Kidney (tissue), 14 donors: ENCODE measurements around the gene NOTUM. TPM values are rescaled to one million over a fixed set of nuclear protein-coding genes. Genes with fewer than 3 reads are reported as not detected.

Experiments used
- DNase-seq, 5 donors: peaks; one replicate each; pipeline ENCODE4 v3.0.0-alpha.2; 2013 to 2020
- FAIRE-seq: peaks from 2 replicates; lab custom pipeline; 2012; peaks lifted over from hg19 to GRCh38; lab: Jason Lieb, UNC
- H3K27ac ChIP-seq, 2 donors: one replicate each; pipeline ENCODE4 v1.7.0; 2013; ENCODE audit warnings: low read depth in 2 of 2, low read length in 2 of 2, inconsistent platforms in 1 of 2
- H3K27me3 ChIP-seq: one replicate; pipeline ENCODE4 v1.7.1; 2013; ENCODE audit warnings: low read length, inconsistent platforms; ENCODE audit not compliant: control insufficient read depth, insufficient read depth
- H3K36me3 ChIP-seq, 3 donors: one replicate each; pipeline versions ENCODE4 v1.7.0 to v1.7.1; 2013; ENCODE audit warnings: low read length in 3 of 3, control low read depth in 1 of 3, inconsistent platforms in 1 of 3; ENCODE audit not compliant: insufficient read depth in 3 of 3, control insufficient read depth in 2 of 3
- H3K4me1 ChIP-seq, 3 donors: one replicate each; pipeline versions ENCODE4 v1.7.0 to v1.7.1; 2013; ENCODE audit warnings: low read length in 3 of 3, inconsistent platforms in 1 of 3, low read depth in 1 of 3; ENCODE audit not compliant: control insufficient read depth in 2 of 3, insufficient read depth in 2 of 3
- H3K4me3 ChIP-seq, 3 donors: one replicate each; pipeline versions ENCODE4 v1.7.0 to v1.8.1; 2013; ENCODE audit warnings: low read length in 3 of 3, control low read depth in 1 of 3, inconsistent platforms in 1 of 3
- H3K9ac ChIP-seq, 3 donors: one replicate each; pipeline versions ENCODE4 v1.7.0 to v1.7.1; 2013; ENCODE audit warnings: low read length in 3 of 3, control low read depth in 1 of 3, inconsistent platforms in 1 of 3
- H3K9me3 ChIP-seq, 3 donors: one replicate each; pipeline versions ENCODE4 v1.7.0 to v1.7.1; 2013; ENCODE audit warnings: low read length in 3 of 3, control low read depth in 1 of 3, inconsistent platforms in 1 of 3; ENCODE audit not compliant: control insufficient read depth in 2 of 3, insufficient read depth in 1 of 3
- CTCF ChIP-seq: IDR thresholded peaks from 3 replicates; pipeline ENCODE4 v1.5.1; 2012; ENCODE audit warnings: mild to moderate bottlenecking, moderate library complexity, borderline replicate concordance; ENCODE audit not compliant: insufficient read depth; ENCODE audit errors: extremely low read depth
- intact Hi-C: fragments of 100-400 bp; cut with DNase I; formaldehyde crosslinking; loops from one replicate; pipeline ENCODE4 v1.11.1; 2022
- polyA plus RNA-seq: library from polyadenylated mRNA; stranded (reverse); fragments of 350-450 nt; fragmentation: Illumina TruSeq; extraction: RNeasy Lipid Tissue Mini Kit (QIAGEN cat#74804); gene quantifications from one replicate; pipeline ENCODE4 v1.2.3, GENCODE V29; 2014; ENCODE audit warnings: low read depth, low replicate concordance; ENCODE audit not compliant: insufficient read depth
- total RNA-seq: library from RNA; stranded (reverse); fragmentation: NEBNext Ultra II Directional; extraction: Animal tissue kit (Norgen Biotek cat#: 25700); gene quantifications from one replicate; pipeline ENCODE4 v1.2.1, GENCODE V29; 2021
- donor health status: control.
- donor health status: control.
- donor health status: control.
- donor health status: control.
- donor health status: control.
- donor health status: DM: yes; HTN: yes; CAD: no.
- donor health status: Normal renal cell carcinoma (clear cell type).

NOTUM gene
- total and polyA plus RNA-seq, 2 donors from 2014 or later = not detected

DNA sequence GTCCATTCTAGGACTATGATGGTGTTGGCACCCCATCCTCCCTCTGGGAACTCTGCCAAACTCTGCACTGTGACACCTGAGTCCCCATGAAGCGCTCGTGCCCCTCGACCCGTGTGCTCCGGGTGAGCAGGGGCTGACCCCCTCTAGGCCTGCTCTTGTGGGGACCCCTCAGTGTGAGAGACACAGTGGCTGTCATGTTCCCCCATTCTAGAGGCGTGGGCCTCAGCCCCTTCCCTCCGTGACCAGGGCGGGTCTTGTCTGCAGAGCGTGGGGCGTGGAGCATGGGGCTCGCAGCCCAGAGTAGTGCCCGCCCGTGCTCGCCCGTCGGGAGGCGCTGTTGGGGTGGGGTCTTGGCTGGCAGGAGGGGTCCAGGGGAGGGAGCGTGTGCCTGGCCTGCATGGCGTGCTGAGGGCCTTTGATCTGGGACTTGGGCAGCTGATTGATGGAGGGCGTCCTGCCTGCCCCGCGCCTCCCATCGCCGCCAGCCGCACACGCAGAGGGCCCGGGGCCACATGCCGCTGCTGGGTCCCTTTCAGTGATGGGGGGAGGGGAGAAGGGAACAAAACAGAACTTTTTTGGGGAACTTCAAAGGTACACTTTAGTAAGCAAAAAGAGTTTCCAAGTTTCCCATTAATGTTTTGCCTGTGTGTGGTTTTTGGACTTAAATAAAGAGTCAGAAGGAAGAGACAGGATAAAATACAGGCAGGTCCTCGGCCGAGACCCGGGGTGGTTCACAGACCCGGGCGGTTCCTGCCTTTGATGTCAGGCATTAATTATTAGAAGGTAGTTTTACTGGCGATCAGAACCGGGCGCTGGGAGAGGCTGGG lies 39.2 kb upstream of the NOTUM start:
- DNase-seq (peak in 3 of 5 donors; percentile 51 to 71 (median 54)), FAIRE-seq (no peak)
- intact Hi-C loops = no loop called here
- peaks cover 0 to 9% (median 0%) of the 10 kb centered on the region in 3 donors for H3K4me1 ChIP-seq
- no peaks in the 10 kb centered on the region for H3K9me3 ChIP-seq
- H3K27me3 ChIP-seq = no peaks in the 10 kb centered on the region
- H3K36me3 ChIP-seq = no peaks in the 10 kb centered on the region
- no peak overlapping the region for H3K27ac ChIP-seq
- no peak overlapping the region for H3K4me3 ChIP-seq
- TF ChIP-seq CTCF = no peak
- H3K9ac ChIP-seq = no peak overlapping the region

DNA sequence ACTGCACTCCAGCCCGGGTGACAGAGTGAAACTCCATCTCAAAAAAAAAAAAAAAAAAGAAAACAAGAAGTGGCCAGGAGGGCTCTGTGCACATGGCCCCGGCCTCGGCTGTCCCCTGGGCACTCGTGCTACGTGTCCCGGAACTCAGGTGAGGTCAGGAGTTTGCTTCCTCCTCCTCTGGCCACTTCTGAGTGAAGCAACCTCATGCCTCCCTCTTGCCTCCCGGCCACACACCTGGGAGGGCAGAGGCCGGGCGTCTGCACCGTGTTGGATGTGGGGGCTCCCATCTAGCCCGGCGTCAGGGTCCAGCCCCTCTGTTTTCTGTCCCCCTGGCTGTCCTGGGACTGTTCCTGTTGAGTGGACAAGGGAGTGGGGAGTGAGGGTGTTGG lies 38.6 kb upstream of the NOTUM start:
- peak in 2 of 5 donors; percentile 59 to 64 for DNase-seq
- Histone ChIP-seq H3K9me3 (no peaks in the 10 kb centered on the region), H3K27me3 (no peaks in the 10 kb centered on the region), H3K9ac (no peak overlapping the region), H3K4me1 (peaks cover 0 to 9% (median 0%) of the 10 kb centered on the region in 3 donors), H3K27ac (no peak overlapping the region), H3K36me3 (no peaks in the 10 kb centered on the region), H3K4me3 (no peak overlapping the region)
- no peak for FAIRE-seq
- TF ChIP-seq CTCF = no peak
- intact Hi-C loops = no loop called here

GRCh38 chr17:81998691-81999438 lies 37.9 kb upstream of the NOTUM start:
- H3K4me3 ChIP-seq = no peak overlapping the region
- peaks cover 0 to 9% (median 0%) of the 10 kb centered on the region in 3 donors for H3K4me1 ChIP-seq
- no peaks in the 10 kb centered on the region for H3K36me3 ChIP-seq
- TF ChIP-seq CTCF = no peak
- no peaks in the 10 kb centered on the region for H3K27me3 ChIP-seq
- no peak overlapping the region for H3K9ac ChIP-seq
- H3K27ac ChIP-seq = no peak overlapping the region
- H3K9me3 ChIP-seq = no peaks in the 10 kb centered on the region
- DNase-seq = peak in 1 of 5 donors; percentile 40
- no peak for FAIRE-seq
- intact Hi-C loops = no loop called here
